HL-60/S4 treated with retinoic acid at 250 ng/mL for 4 days and 3 days (cell line): ENCODE measurements around the gene PLK3.
"Not testable (repeated sequence)": the region's sequence is repeated elsewhere in the genome, so short reads cannot be mapped to it uniquely, and the experiment has no call there.

Experiments
- in situ Hi-C: fragments of 300-500 bp; cut with MboI; formaldehyde crosslinking; loops from 2 replicates; pipeline ENCODE4 v1.7.0; 2022; ENCODE audit warnings: low sequenced_read_pairs

The PLK3 gene

DNA sequence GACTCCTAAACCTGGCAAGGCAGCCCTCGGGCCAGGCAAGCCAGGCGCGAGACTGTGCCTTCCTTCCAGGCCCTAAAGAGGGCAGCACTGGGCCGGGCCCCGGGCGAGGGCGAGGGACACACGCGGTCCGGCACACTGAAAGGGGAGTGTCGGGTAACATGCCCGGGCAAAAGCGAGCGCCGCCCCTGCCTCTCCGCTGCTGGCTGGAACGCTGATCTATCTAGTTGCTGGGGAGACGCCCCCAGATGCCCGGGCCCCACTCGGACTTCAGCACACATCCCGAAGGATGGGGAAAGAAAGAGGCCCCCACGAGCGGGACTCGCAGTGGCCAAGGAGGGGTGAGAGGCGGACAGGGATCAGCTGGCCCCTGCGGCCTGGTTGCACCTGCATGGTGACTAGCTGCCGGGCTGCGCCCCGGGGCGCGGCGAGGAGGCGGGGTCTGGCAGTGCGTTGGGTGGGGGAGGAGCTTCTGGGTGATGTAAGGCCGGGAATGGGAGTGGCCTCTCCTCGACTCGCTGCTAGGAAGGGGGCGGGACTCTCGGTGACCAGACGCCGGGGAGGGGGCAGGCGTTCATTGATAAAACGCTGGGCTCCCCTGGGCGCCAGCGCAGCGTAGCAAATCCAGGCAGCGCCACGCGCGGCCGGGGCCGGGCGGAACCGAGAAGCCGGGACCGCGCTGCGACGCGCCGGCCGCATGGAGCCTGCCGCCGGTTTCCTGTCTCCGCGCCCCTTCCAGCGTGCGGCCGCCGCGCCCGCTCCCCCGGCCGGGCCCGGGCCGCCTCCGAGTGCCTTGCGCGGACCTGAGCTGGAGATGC, at the start of gene PLK3:
PLK3 (plus strand) TSS at position 608 of the 815 bp plus-strand sequence; CDS start at position 695, 87 bp downstream.
- in situ Hi-C loops = loop anchor here (25.0 kb wide), 1 partner anchor 212 kb away; the partner anchor contains the start of genes HECTD3 and UROD

- in situ Hi-C loops = no loop called here
Measured at GRCh38 chr1:44757420-44757819, 42.8 kb upstream of the PLK3 start.

DNA sequence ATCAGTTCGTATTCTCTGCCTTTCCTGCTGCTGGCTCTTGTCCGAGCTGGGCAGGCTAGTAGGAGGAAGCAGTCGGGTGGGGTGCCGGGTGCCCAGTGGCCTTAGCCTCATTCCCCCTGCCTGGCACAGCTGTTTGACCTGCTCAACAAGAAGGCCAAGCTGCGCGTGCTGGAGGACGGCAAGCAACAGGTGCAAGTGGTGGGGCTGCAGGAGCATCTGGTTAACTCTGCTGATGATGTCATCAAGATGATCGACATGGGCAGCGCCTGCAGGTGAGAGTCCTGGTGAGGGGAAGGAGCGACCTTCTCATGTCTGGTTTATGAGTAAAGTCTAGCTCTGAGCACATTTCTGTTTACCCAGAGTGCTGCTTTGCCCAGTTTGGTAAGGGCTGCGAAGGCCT, 41.1 kb upstream of the PLK3 start:
- in situ Hi-C loops = no loop called here

DNA sequence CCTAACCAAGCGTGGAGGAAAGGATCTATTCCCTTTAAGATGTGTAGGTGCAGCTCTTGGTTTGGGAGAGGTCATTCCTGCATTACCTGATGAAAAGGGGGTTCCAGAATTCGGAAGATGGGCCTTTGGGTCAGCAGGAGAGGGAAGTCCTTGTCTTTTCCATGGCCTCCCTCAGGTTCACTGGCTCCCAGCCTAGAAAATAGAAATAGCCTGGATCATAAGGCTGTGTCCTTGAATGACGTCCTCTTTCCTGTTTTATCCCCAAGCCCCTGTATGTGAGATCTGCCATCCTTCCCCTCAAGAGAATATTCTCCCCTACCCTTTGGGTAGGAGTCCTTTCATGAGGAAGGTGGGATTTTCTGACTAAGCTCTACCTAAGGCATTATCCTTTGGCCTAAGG, 39.3 kb upstream of the PLK3 start:
- in situ Hi-C loops = no loop called here

- in situ Hi-C loops = not testable (repeated sequence)
Measured at GRCh38 chr1:44766421-44766820, 33.8 kb upstream of the PLK3 start.

DNA sequence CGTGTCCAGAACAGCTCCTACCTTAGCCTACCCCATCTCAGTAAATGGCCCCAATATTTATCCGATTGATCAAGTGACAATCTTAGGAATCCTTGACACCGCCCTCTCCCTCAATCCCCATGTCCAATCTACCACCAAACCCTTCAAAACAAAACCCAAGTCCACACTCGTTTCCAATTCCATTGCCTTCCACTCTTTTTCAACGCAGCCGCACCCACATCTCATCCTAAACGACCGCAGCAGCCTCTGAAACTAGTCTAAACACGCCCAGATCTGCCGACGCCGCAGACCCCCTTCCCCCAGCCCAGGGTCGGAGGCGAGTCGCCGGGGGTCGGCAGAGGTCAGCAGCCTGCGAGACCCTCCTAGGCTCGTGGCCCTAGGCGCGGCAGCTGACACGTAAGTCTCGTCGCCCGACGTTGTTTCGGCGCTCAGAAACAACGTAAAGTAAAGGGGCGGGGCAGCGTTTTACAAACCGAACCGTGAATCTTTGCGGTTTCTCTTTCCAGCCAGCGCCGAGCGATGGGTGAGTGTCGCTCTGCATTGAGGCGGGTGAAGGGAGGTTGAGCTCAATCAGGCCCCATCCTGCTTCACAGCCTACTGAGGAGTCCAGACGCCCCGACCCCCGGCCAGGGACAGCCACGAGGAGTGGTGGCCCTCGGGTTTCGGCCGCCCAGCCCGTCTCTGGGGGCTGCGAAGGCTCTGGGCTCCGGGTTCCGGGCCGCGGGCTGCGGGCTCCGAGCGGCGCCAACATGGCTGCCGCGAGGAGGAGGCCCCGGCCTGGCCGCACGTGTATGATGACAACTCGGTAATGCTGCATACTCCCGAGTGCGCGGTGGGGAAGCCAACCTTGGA, 24.9 kb upstream of the PLK3 start, which contains the start of gene RPS8:
RPS8 (plus strand) TSS at position 463 of the 852 bp plus-strand sequence; CDS start at position 520, 57 bp downstream.
- in situ Hi-C loops = no loop called here

DNA sequence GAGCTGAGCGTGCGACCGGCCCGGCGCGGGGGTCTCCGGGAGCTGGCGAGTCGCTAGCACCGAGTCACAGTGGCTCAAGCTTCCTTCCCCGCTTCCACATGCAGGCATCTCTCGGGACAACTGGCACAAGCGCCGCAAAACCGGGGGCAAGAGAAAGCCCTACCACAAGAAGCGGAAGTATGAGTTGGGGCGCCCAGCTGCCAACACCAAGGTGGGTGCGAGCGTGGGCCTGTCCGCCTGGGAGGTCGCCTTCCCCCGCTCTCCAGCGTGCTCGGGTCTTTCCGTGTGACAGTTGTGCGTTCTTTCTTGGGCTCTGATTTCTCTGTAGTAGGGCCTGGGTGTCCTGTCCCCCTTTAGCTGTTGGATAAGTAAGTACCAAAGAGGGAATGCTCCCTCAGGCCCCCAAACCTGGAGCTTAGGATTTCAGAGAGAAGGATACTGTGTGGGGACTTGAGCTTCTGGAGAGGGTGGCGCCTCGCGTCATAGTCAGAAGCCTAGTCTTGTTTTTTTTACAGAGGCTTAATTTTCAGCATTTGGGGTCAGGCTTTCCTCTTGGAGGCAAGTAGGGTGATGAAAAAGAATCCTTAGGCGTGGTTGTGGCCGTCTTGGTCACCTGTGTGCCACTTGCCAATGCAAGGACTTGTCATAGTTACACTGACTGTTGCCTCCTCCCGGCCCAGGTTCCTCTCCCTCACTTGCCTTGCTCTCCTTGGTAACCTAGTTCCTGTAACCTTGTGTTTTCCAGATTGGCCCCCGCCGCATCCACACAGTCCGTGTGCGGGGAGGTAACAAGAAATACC, 24.0 kb upstream of the PLK3 start:
- in situ Hi-C loops = no loop called here

DNA sequence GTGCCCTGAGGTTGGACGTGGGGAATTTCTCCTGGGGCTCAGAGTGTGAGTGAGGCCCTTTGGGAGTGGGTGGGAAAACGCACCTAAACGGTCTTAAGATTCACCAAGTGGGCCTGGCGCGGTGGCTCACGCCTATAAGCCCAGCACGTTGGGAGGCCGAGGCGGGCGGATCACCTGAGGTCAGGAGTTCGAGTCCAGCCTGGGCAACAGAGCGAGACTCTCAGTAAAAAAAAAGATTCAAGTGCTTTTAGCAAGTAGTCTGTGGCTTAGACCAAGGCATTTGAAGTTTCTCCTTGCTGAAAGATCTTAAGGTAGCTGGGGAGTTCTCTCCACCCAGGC, 23.5 kb upstream of the PLK3 start:
- in situ Hi-C loops = no loop called here

GRCh38 chr1:44777547-44777946, 22.6 kb upstream of the PLK3 start:
- in situ Hi-C loops = no loop called here

DNA sequence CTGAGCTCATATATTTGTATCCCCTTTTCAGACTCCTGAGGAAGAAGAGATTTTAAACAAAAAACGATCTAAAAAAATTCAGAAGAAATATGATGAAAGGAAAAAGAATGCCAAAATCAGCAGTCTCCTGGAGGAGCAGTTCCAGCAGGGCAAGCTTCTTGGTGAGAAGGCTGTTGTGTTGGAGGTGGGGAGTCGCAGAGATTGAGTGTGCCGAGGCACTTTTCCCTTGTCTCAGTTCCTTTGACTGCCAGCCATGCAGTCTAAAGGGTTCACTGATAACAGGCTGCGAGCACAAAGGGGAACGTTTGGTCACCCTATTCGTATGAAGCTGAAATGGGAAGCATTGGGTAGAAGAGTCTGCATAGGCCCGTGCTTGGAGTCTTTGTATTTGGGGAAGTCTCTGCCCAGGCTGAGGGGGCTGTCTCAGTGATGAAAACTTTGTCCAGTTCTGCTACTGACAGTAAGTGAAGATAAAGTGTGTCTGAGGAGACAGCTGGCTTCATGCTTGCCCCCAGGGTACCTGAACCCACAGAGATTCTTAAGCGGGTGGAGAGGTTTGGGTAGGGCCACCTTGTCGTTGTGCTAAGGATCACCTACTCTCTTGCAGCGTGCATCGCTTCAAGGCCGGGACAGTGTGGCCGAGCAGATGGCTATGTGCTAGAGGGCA, 22.1 kb upstream of the PLK3 start:
- in situ Hi-C loops = no loop called here

GRCh38 chr1:44778705-44779576, 21.2 kb upstream of the PLK3 start:
- in situ Hi-C loops = no loop called here

GRCh38 chr1:44780583-44781121, 19.5 kb upstream of the PLK3 start:
- in situ Hi-C loops = no loop called here

DNA sequence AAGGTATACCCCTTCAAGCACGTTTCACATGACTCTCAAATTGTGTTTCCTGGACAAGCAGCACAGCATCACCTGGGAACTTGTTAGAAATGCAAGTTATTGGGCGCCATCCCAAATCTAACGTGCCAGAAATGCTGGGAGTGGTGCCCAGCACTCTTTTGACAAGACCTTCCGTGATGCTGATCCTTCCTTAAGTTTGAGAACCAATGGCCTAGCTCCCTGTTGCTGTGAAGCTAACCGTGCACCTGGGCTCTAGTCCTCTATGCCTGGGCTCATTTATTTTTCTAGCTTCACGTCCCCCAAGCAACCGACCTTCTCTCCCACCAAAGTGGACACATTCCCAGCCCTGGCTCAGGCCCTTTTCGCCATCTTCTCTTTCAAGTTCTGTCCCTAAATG, 16.5 kb upstream of the PLK3 start:
- in situ Hi-C loops = no loop called here

DNA sequence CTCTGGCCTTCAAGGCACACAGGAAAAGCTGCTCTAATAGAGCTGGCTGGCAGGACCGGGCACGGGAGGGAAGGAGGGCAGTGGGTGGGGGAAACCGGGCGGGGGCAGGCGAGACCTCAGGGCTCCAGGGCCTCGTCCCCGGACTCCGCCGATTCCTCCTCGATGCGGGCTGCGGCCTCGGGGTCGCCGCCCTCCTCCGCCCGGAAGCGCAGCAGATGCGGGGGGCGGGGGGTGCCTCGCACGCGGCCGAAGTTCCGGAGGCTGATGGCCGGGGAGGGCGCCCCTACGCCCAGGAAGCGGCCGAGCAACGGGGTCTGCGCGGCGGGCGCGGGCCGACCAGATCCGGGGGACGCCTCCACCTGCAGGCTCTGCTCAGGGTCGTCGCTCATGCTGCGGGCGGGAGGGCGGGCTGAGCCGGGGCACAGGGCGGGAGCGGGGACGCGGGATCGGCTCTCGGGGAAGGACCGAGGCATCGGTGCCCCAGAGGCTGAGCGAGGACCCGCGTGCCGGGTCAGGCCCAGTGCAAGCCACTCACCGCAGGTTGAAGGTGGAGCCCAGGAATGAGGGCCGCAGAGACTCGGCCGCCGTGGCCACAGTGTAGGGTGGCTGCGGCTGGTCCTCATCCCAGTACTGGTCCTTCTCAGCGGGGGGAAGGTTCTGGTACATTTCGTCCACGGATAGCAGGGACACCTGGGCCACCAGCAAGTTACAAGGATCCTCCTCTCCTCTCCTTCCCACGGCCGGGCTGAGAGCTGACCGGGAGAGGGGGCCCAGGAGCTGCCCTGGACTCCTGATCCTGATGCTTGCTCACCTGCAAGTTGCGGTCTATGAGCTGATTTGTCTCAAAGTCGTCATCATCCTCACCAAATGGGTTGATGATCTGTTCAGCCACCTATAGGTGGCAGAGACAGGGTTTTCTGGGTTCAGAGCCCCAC, 15.8 kb upstream of the PLK3 start:
- in situ Hi-C loops = no loop called here

DNA sequence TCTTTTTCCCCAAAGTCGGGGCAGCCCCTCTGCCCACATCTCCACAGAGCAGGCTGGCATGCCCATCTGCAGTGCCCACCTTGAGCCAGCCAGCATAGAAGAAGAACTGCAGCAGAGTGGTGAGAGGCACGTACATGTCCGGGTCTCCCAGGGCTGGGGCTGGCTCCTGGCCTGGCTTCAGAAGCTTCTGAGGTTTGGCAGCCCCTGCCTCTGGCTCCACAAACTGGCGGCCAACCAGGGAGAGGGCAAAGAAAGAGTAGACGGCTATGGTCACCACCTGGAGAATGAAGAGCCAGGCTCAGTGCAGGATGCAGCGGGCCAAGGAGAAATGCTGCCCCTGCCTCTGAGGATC, 15.2 kb upstream of the PLK3 start:
- in situ Hi-C loops = no loop called here

- in situ Hi-C loops = no loop called here
Measured at GRCh38 chr1:44785501-44786137, 14.6 kb upstream of the PLK3 start.

DNA sequence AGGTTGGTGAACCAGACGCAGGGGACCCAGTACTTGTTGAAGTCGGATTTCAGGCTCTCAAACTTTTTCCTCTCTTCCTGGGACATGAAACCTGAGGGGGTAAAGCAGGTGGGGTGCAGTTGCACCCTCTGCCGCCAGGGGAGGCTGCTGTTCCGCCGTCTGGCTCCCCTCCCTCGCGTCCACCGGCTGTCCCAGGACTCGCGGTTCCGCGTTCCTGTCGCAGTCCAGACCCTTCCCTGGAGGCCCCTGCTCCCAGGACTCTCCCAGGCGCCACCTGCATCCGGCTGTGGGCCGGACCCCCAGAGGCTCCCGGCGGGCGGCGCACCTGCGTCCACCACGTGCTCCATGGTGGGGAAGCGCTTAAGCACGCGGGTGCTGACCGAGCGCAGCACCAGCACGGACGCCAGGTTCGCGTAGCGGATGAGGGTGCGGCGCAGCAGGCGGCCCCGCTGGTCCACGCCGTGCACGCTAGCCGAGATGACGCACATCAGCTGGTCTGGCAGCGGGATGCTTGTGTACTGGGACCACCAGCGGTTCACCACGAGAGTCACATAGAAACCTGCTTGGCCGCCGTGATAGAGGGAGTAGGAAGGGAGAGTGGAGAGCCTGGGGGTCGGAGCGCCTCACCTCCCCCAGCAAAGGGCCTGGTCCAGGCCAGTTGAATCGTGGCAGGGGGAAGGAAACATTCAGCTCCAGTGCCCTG, 13.9 kb upstream of the PLK3 start:
- in situ Hi-C loops = no loop called here
